Right ventricle myocardium superior (tissue), 1 donor: ENCODE results near the gene SCN10A. TPM values are rescaled to one million over a fixed set of nuclear protein-coding genes. Genes with fewer than 3 reads are reported as not detected.

Source experiments
- ATAC-seq: fragments of 200-7000 bp; cut with Tn5 transposase; one replicate; pipeline ENCODE4 v1.9.1; 2020; ENCODE audit warnings: mild to moderate bottlenecking; ENCODE audit not compliant: poor library complexity
- DNase-seq: peaks from one replicate; pipeline ENCODE4 v3.0.0-alpha.2; 2020
- intact Hi-C: fragments of 100-400 bp; cut with DNase I; formaldehyde crosslinking; loops from one replicate; pipeline ENCODE4 v1.11.2; 2022
- long read RNA-seq: library from polyadenylated mRNA; unstranded; transcript quantifications from one replicate; pipeline ENCODE4 v2.0.0, GENCODE V29; 2021
- total RNA-seq: library from RNA; stranded (reverse); fragmentation: NEBNext Ultra II Directional; extraction: Animal tissue kit (Norgen Biotek cat#: 25700); gene quantifications from one replicate; pipeline ENCODE4 v1.2.1, GENCODE V29; 2021
- donor health status: DM: no; HTN: yes; CAD: no; lungs with severe emphysema.

SCN10A gene
- 0.08 TPM for total RNA-seq
- long read RNA-seq: 0 reads

DNA sequence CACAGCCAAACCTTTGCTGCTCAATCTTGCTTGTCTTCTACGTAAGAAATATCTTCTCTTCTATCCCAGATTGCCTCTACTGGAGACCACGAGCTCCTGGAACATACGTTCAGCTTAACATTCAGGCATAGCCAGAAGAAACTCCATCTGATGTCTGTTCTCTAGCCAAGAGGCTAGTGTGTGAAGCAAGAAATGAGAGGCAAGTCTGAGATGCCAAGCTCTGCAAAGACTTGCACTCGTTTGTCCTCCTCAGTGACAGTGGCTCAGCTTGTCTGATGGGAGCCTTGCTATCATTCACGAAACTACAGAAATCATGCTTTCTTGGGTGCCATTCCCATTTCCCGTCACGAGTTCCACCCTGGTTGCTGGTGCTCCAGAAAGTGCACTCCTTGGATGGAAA lies at the start of gene SCN10A:
Gene SCN10A, minus strand, starts transcription at position 192 of the 400 bp plus-strand sequence. CDS start 22,207 bp downstream, outside the sequence.
- DNase-seq (no peak), ATAC-seq (no peak)
- intact Hi-C loops: no loop called here

- intact Hi-C loops: no loop called here
- DNase-seq (no peak), ATAC-seq (peak; percentile 39)
These were observed 37.0 kb upstream of the SCN10A start for GRCh38 chr3:38853011-38853410.

DNA sequence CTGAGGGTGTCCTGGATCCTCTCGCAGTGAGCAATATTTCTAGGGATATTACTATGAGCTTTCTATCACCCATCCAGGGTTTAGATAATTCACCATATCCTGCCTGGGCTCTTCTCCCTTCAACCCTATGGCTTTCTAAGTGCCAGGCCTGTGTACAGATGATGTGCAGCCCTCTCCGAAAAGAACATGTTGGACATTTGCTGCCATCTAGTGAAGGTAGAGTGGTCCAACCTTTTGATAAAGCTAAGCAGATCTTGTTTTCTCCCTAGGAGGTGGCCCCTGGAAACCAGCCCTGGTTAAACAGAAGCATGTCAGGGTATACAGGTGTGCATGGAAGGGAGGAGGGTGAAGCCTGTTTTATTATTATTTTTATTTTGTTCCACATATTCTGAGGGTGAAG lies 27.9 kb upstream of the SCN10A start:
- intact Hi-C loops: loop anchor here (5.0 to 10.0 kb wide), 3 partner anchors 157 to 349 kb away; partner anchors contain the start of gene EXOG
- ATAC-seq (peak; percentile 92), DNase-seq (no peak)

DNA sequence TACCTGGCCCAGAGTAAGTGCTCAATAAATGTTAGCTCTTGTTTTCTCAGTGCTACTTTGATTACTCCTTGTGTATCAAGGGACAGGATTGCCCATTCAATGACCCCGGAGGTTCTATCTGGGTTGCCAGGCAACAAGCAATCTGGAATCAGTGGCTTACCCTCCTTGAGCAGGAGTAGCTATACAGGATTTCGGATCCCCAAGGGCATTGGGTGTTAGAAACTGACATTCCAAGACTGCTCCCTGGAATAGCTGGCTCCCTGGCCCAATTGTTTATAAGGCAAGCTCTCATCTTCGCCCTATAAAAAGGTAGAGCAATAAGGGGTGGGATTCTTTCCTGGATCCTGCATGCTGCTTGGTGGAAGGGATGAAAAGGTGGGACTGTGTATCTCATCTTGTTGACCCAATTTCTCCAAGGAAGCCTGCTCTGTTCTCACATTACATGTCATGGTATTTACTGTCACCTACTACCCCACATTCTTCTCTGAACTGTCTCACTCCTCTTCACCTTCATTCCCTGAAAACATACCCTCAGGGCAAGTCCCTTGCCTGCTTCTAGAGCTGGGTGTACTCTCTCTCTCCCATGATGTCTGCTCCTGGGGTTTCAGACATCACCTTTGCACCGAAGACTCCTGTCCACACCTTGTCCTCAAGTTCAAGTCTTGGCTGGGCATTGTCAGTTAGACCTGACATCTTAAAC lies 26.4 kb upstream of the SCN10A start:
- DNase-seq: no peak

GRCh38 chr3:38840987-38841386 lies 25.0 kb upstream of the SCN10A start:
- ATAC-seq (no peak), DNase-seq (no peak)

More for the DNA sequence above, 26.4 kb upstream of the SCN10A start:
- ATAC-seq: no peak
- intact Hi-C loops: loop anchor here (5.0 to 10.0 kb wide), 3 partner anchors 155 to 348 kb away; partner anchors contain the start of gene EXOG

GRCh38 chr3:38837358-38837757 lies 21.3 kb upstream of the SCN10A start:
- no peak for ATAC-seq
- intact Hi-C loops: no loop called here
- DNase-seq: no peak

More at GRCh38 chr3:38840987-38841386, 25.0 kb upstream of the SCN10A start:
- intact Hi-C loops: loop anchor here (5.0 to 10.0 kb wide), 3 partner anchors 154 to 346 kb away; partner anchors contain the start of gene EXOG

DNA sequence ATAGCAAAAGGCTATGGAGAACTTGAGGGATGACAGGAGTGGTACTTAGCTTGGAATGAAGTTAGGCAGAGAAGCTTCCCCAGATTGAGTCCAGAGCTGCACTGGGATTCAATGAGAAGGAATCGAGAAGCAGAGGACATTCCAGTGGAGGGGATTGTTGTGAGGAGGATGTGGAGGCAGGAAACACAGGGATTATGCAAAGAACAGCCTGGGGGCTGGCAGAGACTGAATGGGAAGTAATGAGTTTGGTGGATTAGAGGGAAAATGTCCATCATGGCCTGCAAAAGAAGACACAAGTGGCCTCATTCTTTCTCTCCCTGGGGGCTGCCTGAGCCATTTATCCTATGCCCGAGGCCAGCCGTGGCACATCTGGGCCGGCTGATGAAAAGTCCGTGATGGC lies 20.5 kb upstream of the SCN10A start:
- intact Hi-C loops: no loop called here
- ATAC-seq (no peak), DNase-seq (no peak)

- no peak for ATAC-seq
- intact Hi-C loops: no loop called here
- no peak for DNase-seq
These were observed 19.9 kb upstream of the SCN10A start for GRCh38 chr3:38835939-38836338.

DNA sequence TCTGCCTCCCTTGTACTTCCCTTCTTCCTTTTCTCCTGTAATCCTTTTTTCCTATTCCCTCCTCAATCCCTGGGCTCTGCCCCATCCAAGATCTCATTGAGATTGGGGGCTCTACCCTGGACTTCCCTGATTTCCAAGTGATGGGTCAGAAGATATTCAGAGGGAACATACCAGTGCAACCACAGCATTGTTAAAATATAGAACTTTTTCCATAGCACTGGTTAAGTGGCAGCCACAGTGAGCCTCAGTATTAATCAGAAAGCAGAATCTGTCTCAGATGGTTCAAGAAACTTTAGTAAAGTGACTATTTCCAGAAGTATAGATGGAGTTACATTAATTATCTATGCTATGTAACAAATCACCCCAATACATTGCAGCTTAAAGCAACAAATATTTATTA lies 18.7 kb upstream of the SCN10A start:
- ATAC-seq (no peak), DNase-seq (no peak)
- intact Hi-C loops: no loop called here

GRCh38 chr3:38834110-38834509 lies 18.1 kb upstream of the SCN10A start:
- intact Hi-C loops: no loop called here
- ATAC-seq: peak; percentile 68
- DNase-seq: peak; percentile 79

DNA sequence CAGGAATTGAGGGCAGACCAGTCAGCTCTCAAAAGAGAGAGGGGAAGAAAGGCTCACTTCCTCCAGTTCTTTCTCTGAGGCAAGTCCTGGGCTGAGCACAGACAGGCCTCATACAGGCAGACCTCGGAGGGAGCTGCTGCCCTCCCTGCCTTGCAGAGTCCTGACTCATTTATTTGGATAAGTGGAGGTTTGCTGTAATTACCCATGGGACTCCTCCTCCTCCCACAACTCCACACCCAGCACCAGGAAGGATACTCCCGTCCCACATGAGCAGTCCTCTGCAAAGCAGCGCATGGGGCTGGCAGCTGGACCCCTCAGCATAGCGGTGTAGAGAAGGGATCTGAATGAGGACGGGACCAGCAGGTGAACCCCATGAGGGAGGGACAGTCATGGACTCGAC lies 13.4 kb upstream of the SCN10A start:
- intact Hi-C loops: no loop called here
- ATAC-seq: peak; percentile 75

DNA sequence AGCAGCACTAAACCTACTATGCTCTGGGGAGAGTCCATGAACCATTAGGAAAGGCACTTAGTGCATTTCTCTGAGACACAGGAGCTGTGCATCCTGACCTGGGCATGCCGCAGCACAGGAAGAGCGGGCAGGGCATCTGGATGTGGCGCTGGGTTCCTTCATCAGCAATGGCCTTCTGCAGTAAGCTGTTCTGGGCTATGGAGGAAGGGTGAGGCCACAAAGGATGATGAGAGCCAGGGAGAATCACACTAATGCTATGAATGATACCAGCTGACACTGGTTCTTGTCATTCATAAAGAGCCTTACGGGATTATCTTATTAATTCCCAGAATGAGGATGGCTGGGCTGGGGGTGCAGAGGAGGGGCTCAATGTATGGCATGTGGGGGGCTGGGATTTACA lies 12.7 kb upstream of the SCN10A start:
- no peak for ATAC-seq
- intact Hi-C loops: no loop called here
- no peak for DNase-seq

More for the DNA sequence above, 13.4 kb upstream of the SCN10A start:
- DNase-seq: peak; percentile 51

GRCh38 chr3:38827791-38828190 lies 11.8 kb upstream of the SCN10A start:
- ATAC-seq (no peak), DNase-seq (no peak)
- intact Hi-C loops: no loop called here

GRCh38 chr3:38826001-38826400 lies 10.0 kb upstream of the SCN10A start:
- intact Hi-C loops: no loop called here
- no peak for ATAC-seq
- no peak for DNase-seq

GRCh38 chr3:38824349-38824748 lies 8.3 kb upstream of the SCN10A start:
- DNase-seq (no peak), ATAC-seq (no peak)
- intact Hi-C loops: no loop called here

DNA sequence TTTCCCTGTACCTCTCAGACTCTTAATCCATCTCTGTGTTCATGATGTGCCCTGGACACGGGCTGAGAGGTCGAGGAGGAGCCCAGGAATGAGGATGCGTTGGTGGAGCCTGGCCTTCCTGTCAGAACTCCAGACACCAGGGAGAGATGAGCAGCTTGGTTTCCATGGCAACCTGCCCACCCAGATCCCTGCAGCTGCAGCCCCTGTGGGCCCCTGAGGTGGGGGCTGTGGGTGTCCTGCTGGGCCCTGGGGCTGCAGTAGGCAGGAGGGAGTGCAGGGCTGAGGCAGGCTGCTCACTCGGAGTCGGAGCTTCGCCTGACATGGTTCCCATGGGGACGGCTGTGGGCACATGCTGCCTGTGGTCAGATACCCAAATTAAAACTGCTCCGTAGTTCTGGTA lies 7.7 kb upstream of the SCN10A start:
- DNase-seq (no peak), ATAC-seq (no peak)
- intact Hi-C loops: no loop called here

- intact Hi-C loops: no loop called here
- DNase-seq (no peak), ATAC-seq (no peak)
These were observed 7.2 kb upstream of the SCN10A start for GRCh38 chr3:38823186-38823585.

DNA sequence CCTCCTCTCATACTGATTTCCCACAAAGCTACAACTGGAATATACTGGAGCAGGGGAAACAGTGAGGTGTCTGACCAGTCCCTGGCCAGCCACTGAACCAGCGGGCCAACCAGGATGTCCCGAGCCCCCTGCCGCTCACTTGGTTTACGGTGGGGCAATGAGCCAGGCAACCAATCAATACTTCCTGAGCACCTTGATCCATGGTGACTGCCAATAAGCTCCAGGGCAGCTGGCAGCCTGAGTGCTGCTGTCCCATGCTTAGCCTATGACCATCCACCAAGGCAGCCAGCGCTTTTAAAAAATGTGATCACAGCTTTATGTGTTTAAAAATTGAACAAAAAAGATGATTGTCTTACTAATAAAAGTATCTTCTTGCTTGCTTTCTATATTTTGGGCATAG lies 4.2 kb downstream of the SCN10A start:
- ATAC-seq (no peak), DNase-seq (no peak)
- intact Hi-C loops: no loop called here

DNA sequence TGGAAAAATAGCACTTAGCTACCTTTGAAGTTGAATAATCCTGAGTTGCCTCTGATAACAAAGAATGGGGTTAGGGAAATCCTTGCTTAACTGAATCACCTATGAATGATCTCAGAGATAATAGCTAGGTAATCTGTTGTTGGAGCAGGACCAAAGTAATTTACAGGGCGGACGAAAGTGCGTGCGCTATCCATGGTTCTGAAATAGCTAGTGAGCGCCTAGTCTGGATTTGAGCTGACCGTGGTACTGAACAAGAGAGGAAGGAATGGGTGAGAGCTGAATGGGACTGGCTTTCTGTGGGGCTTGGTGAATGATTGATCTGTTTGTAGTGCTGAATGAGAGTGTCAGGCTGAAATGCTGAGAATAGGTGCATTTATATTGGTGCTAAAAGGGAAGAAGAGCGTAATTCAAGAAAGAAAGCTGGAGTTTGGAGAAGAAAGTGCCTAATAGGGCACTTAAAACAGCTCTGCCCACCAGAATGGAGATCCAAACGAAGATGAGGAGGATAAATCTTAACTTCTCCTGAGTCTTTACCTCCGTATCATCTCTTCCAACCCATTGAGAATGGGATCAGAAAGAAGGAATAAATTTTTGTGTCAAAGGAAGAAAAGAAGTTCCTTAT lies 10.1 kb downstream of the SCN10A start:
- intact Hi-C loops: no loop called here
- DNase-seq (no peak), ATAC-seq (peak; percentile 53)

DNA sequence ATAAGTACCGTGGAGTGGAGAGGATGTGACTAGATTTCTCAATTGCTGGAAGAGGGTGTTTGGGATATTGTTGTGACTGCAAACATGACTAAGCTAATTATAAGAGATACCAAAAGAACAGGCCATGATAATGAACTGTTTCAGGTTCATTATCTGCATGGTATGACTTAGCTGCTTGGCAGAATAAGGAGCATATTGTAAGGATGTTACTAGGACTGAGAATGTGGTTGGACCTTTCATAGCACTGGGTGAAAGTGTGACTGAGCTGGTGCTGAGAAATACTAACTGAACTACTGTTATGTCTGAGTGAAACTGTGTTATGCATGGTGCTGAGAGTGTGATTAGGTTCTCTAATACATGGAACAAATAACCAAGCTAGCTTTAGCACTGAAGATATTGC lies 11.0 kb downstream of the SCN10A start:
- ATAC-seq (no peak), DNase-seq (no peak)
- intact Hi-C loops: no loop called here
